ENCODE measurements around the gene DHRS2. TPM values are rescaled to one million over a fixed set of nuclear protein-coding genes. Genes with fewer than 3 reads are reported as not detected.
"Not testable (repeated sequence)": the region's sequence is repeated elsewhere in the genome, so short reads cannot be mapped to it uniquely, and the experiment has no call there.

The DHRS2 gene
- polyA plus RNA-seq, 1 donor: 0.10 TPM

DNA sequence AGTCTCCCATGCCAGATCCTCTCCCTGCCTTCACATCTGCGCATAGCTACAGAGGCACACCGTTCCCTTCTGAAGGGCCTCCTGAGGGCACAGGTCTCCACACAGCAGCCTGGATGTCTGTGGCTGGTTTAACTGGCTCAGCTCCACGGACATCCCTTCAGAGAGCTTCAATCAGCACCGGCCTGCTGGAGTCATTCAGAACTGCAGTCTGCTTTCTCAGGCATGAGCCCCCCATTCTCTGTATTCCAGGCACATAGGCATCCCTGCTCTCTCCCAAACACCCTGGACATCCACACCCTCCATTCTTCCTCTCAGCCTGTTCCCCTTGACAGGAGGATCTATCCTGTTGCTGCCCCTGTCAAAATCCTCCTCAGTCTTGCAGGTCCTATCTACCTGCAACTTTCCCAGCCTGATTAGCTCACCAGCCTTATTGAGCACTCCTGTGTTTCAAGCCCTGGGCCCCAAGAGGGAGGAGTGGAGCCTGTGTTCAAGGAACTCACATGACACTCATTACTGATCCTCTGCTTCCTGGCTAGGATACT lies 2.9 kb upstream of the DHRS2 start:
- DNase-seq: no peak

- DNase-seq: not testable (repeated sequence)
Observed at GRCh38 chr14:23634698-23635412, 1.3 kb upstream of the DHRS2 start.

GRCh38 chr14:23637312-23637654 lies 1.1 kb downstream of the DHRS2 start:
- DNase-seq: not testable (repeated sequence)

DNA sequence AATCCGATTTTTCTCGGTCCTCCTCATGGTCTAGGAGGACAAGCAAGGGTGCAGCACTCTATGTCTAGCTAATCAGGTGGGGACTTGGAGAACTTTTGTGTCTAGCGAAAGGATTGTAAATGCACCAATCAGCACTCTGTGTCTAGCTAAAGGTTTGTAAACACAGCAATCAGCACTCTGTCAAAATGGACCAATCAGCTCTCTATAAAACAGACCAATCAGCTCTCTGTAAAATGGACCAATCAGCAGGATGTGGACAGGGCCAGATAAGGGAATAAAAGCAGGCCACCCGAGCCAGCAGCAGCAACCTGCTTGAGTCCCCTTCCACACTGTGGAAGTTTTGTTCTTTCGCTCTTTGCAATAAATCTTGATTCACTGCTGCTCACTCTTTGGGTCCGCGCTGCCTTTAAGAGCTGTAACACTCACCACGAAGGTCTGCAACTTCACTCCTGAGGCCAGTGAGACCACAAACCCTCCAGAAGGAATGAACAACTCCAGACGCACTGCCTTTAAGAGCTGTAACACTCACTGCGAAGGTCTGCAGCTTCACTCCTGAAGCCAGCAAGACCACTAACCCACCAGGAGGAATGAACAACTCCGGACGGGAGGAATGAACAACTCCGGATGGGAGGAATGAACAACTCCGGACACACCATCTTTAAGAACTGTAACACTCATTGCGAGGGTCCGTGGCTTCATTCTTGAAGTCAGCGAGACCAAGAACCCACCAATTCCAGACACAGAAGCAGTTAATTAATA lies 1.7 kb downstream of the DHRS2 start:
- not testable (repeated sequence) for DNase-seq

DNA sequence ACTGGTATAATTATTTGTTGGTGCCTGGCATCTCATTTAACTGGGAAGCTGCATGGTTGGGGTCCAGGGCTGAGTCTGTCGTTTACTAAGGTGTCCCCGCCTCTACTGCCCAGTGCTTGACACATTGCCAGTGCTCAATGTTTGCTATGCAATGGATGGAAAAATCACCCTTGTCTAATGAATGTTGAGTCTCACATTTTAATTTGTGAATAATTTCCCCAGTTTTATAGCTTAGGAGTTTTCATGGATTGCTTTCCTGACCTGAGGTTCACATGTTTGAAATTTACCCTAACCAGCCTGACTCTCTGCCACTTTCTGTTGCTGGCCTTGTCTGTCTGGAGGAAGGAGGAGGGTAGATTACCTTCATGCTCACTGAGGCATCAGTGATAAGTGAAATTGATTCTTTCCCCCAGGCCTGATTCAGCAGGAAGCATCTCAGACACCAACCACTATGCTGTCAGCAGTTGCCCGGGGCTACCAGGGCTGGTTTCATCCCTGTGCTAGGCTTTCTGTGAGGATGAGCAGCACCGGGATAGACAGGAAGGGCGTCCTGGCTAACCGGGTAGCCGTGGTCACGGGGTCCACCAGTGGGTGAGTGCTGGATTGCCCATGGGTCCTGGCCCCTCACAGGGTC lies 2.4 kb downstream of the DHRS2 start:
- DNase-seq: no peak

- DNase-seq: no peak
Observed at GRCh38 chr14:23639048-23639890, 3.1 kb downstream of the DHRS2 start.

DNA sequence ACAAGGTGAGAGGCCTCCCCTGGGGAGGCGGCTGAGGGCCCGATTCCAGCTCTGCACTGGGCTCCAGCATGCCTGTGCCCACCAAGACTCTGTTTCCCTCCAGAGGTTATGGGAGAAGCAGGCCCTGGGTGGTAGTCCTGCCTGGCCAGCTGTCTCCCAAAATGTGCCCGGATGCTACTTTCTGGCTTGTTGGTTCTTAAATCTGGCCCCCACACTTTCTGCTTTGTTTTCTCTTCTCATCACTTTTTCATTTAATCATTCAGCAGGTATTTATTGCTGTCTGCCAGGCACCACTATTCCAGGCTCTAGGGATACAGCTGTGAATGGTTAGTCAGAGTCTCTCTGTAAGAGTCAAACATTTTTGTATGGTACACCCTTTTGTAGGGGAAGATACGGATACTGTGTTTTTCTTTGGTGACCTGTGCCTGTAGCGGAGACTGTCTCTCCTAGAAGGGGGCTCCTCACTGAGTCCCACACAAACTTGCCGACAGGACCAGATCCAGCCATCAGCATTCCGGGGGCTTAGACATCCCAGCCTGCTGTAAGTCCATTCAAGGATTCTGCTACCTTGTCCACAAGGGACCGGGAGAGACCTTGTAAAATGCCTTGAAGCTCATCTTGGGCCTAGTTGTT lies 3.8 kb downstream of the DHRS2 start:
- DNase-seq: no peak

DNA sequence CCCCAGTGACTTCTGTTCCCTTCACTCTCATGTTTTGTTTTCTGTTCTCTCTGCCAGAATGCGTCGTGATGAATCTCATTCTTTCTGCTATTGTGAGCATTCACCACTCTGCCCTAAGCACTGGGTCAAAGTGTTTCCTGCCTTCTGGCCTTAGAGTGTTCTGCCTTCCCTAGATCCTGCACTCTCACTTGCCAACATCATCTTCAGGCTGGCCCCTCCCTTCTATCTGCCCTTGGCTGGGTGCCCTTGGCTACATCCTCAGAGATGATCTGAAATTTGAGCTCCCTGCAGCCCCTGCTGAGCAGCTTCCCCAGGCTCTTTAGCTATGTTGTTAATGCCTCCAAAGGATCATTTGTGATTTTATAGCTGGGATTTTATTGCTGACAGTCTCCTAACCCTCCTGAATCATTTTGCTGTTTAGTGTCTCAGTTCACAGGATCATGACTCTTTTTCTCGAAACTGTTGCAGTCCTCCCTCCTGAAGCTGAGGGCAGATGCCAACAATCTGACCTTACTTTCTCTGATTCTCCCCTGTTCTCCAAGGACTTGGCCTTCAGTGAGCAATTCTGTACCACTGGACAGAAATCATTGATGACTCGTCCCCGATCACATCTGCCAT lies 4.5 kb downstream of the DHRS2 start:
- DNase-seq: peak; percentile 40

- no peak for DNase-seq
Observed at GRCh38 chr14:23641180-23641914, 5.2 kb downstream of the DHRS2 start.

- DNase-seq: no peak
Observed at GRCh38 chr14:23641915-23642588, 5.9 kb downstream of the DHRS2 start.

- no peak for DNase-seq
Observed at GRCh38 chr14:23643533-23644194, 7.5 kb downstream of the DHRS2 start.

- no peak for DNase-seq
Observed at GRCh38 chr14:23644195-23644918, 8.2 kb downstream of the DHRS2 start.

DNA sequence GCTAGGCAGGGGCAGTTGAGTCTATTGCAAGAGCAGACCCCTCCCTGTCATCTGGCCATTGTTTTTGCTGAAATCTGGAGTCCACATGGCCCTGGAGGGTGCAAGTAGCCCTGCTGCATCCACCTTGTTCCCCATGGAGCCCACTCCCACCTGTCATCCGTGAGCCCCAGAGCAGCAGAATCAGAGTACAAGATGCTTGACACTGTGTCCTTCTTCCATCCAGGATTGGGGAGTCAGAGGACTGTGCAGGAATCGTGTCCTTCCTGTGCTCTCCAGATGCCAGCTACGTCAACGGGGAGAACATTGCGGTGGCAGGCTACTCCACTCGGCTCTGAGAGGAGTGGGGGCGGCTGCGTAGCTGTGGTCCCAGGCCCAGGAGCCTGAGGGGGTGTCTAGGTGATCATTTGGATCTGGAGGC lies 8.8 kb downstream of the DHRS2 start:
- no peak for DNase-seq

DNA sequence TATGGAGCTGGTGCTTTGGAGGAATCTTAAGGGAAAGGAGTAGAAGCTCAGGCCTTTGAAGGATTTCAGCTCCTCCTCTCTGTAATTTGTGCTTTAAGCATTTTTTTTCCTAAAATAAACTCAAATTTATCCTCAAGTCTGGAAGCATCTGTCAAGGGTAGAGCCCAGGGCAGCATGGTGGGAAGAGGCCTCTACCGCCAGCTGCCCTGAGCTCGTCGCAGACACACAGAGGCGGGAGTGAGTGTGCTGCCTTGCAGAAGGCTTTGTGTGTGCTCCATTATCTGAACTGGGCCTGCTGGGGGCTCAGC lies 9.3 kb downstream of the DHRS2 start:
- no peak for DNase-seq

DNA sequence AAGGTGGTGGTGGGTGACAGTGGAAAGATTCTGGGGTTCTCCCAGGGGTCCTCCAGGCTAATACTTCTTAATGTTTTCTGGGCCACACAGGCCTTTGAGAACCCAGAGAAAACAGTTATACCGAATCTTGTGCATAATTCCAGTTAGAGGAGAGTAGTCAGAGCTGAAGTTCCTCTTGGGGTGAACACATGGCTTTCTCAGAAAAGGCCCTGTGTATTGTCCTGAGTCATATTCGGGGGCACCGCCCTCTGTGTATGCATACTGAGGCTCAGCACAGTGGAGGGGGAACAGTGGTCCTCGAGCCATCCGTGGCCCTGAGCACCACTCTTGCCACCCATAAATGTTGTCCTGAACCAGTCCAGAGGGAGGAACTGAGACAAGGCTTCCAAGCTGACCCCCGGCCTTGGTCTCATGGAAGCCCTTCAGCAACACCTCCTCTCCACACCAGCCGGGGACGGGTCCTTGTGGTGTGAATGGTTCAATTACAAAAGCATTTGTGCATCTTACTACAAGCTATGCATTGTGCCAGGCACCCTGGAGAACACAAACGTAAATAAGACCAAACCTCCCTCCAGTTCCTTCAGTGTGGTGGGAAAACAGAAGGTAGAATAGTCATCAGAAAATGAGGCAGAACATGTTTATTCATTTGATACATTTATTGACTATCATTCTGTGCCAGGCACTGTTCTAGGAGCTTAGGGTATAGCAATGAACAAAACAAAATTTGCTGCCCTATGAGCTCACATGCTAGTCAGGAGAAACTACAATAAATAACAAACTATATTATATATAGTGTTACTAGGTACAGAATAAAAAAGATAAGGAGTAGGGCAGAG lies 9.9 kb downstream of the DHRS2 start:
- no peak for DNase-seq

GRCh38 chr14:23646648-23647549 lies 10.7 kb downstream of the DHRS2 start:
- no peak for DNase-seq

DNA sequence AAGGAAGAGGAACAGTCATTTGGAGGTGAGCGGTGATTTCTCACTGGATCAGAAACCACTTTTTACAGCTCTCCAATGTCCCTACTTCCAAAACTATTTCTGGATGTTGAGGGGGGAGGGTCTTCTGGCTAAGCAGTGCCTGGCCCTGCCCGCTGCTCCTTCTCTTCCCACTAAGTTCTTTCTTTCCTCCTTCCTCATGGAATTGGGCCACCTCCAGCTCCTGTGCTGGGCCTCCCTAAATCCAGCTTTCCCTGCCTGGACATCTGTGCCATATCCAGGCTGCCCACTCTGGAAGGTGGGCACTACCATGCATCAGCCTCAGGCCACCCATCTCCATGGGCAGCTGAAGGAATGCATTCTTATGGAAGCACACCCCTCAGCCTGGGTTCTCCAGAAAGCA lies 11.5 kb downstream of the DHRS2 start:
- DNase-seq: no peak

All from hindlimb muscle (tissue), 1 donor.